Stomach smooth muscle (tissue), 2 donors: Measurements from ENCODE around the gene LRIT3.
"Not testable (repeated sequence)": the region's sequence is repeated elsewhere in the genome, so short reads cannot be mapped to it uniquely, and the experiment has no call there.

Experiments
- H3K27ac ChIP-seq: one replicate; pipeline ENCODE4 v1.7.0; 2013; ENCODE audit warnings: mild to moderate bottlenecking, low read length, inconsistent platforms
- H3K27me3 ChIP-seq, 2 donors: one replicate each; pipeline ENCODE4 v1.7.0; 2013; ENCODE audit warnings: low read length in 2 of 2; ENCODE audit not compliant: insufficient read depth in 2 of 2, control insufficient read depth in 1 of 2
- H3K36me3 ChIP-seq, 2 donors: one replicate each; pipeline ENCODE4 v1.7.0; 2013; ENCODE audit warnings: low read length in 2 of 2; ENCODE audit not compliant: control insufficient read depth in 2 of 2, insufficient read depth in 2 of 2
- H3K4me1 ChIP-seq: one replicate; pipeline ENCODE4 v1.7.0; 2013; ENCODE audit warnings: low read length; ENCODE audit not compliant: control insufficient read depth, insufficient read depth
- H3K4me3 ChIP-seq, 2 donors: one replicate each; pipeline ENCODE4 v1.7.0; 2013; ENCODE audit warnings: low read length in 2 of 2
- H3K9ac ChIP-seq, 2 donors: one replicate each; pipeline ENCODE4 v1.7.0; 2013; ENCODE audit warnings: low read length in 2 of 2, mild to moderate bottlenecking in 1 of 2
- H3K9me3 ChIP-seq, 2 donors: one replicate each; pipeline ENCODE4 v1.7.0; 2013; ENCODE audit warnings: low read length in 2 of 2; ENCODE audit not compliant: control insufficient read depth in 2 of 2
- donor health status: healthy.
- donor health status: Pancreatic carcinoma.

LRIT3 gene

GRCh38 chr4:109875553-109875952, 27.6 kb downstream of the LRIT3 start:
- H3K9ac ChIP-seq, H3K9me3 ChIP-seq, H3K27me3 ChIP-seq, H3K27ac ChIP-seq, H3K4me3 ChIP-seq, H3K4me1 ChIP-seq, H3K36me3 ChIP-seq: not testable (repeated sequence)

GRCh38 chr4:109876634-109877265, 28.8 kb downstream of the LRIT3 start:
- Histone ChIP-seq H3K9me3 (peaks cover 0 to 3% of the 10 kb centered on the region in 2 donors), H3K27me3 (peaks cover 0 to 4% of the 10 kb centered on the region in 2 donors), H3K4me3 (no peak overlapping the region), H3K36me3 (no peaks in the 10 kb centered on the region), H3K9ac (no peak overlapping the region), H3K27ac (no peak overlapping the region), H3K4me1 (no peaks in the 10 kb centered on the region)

GRCh38 chr4:109877400-109877799, 29.5 kb downstream of the LRIT3 start:
- no peak overlapping the region for H3K27ac ChIP-seq
- H3K4me3 ChIP-seq, result no peak overlapping the region
- H3K9me3 ChIP-seq, result peaks cover 0 to 3% of the 10 kb centered on the region in 2 donors
- peaks cover 0 to 4% of the 10 kb centered on the region in 2 donors for H3K27me3 ChIP-seq
- H3K36me3 ChIP-seq, result no peaks in the 10 kb centered on the region
- H3K4me1 ChIP-seq, result no peaks in the 10 kb centered on the region
- no peak overlapping the region for H3K9ac ChIP-seq

GRCh38 chr4:109878355-109878754, 30.4 kb downstream of the LRIT3 start:
- Histone ChIP-seq H3K4me1 (no peaks in the 10 kb centered on the region), H3K27ac (no peak overlapping the region), H3K27me3 (peaks cover 0 to 4% of the 10 kb centered on the region in 2 donors), H3K36me3 (no peaks in the 10 kb centered on the region), H3K9me3 (peaks cover 0 to 3% of the 10 kb centered on the region in 2 donors), H3K4me3 (no peak overlapping the region), H3K9ac (no peak overlapping the region)

GRCh38 chr4:109879081-109879480, 31.2 kb downstream of the LRIT3 start:
- peaks cover 0 to 3% of the 10 kb centered on the region in 2 donors for H3K9me3 ChIP-seq
- H3K9ac ChIP-seq, result no peak overlapping the region
- H3K4me1 ChIP-seq, result no peaks in the 10 kb centered on the region
- no peak overlapping the region for H3K27ac ChIP-seq
- no peak overlapping the region for H3K4me3 ChIP-seq
- no peaks in the 10 kb centered on the region for H3K36me3 ChIP-seq
- H3K27me3 ChIP-seq, result peaks cover 0 to 4% of the 10 kb centered on the region in 2 donors

GRCh38 chr4:109879636-109880314, 31.9 kb downstream of the LRIT3 start:
- H3K36me3 ChIP-seq, result no peaks in the 10 kb centered on the region
- H3K27ac ChIP-seq, result no peak overlapping the region
- peaks cover 0 to 4% of the 10 kb centered on the region in 2 donors for H3K27me3 ChIP-seq
- H3K4me1 ChIP-seq, result no peaks in the 10 kb centered on the region
- no peak overlapping the region for H3K4me3 ChIP-seq
- no peak overlapping the region for H3K9ac ChIP-seq
- H3K9me3 ChIP-seq, result no peaks in the 10 kb centered on the region

GRCh38 chr4:109886303-109886702, 38.4 kb downstream of the LRIT3 start:
- Histone ChIP-seq H3K4me1 (no peaks in the 10 kb centered on the region), H3K27me3 (no peaks in the 10 kb centered on the region), H3K36me3 (no peaks in the 10 kb centered on the region), H3K27ac (no peak overlapping the region), H3K9ac (no peak overlapping the region), H3K4me3 (no peak overlapping the region), H3K9me3 (no peaks in the 10 kb centered on the region)

GRCh38 chr4:109887071-109887470, 39.2 kb downstream of the LRIT3 start:
- no peak overlapping the region for H3K27ac ChIP-seq
- no peaks in the 10 kb centered on the region for H3K9me3 ChIP-seq
- H3K9ac ChIP-seq, result no peak overlapping the region
- no peaks in the 10 kb centered on the region for H3K4me1 ChIP-seq
- no peak overlapping the region for H3K4me3 ChIP-seq
- no peaks in the 10 kb centered on the region for H3K36me3 ChIP-seq
- H3K27me3 ChIP-seq, result no peaks in the 10 kb centered on the region

GRCh38 chr4:109890076-109890475, 42.2 kb downstream of the LRIT3 start:
- Histone ChIP-seq H3K4me1 (no peaks in the 10 kb centered on the region), H3K27me3 (no peaks in the 10 kb centered on the region), H3K36me3 (no peaks in the 10 kb centered on the region), H3K27ac (no peak overlapping the region), H3K4me3 (no peak overlapping the region), H3K9ac (no peak overlapping the region), H3K9me3 (no peaks in the 10 kb centered on the region)

GRCh38 chr4:109902559-109903251, 54.8 kb downstream of the LRIT3 start:
- Histone ChIP-seq H3K27ac (no peak overlapping the region), H3K9me3 (no peaks in the 10 kb centered on the region), H3K4me1 (no peaks in the 10 kb centered on the region), H3K9ac (no peak overlapping the region), H3K27me3 (no peaks in the 10 kb centered on the region), H3K36me3 (no peaks in the 10 kb centered on the region), H3K4me3 (no peak overlapping the region)

- Histone ChIP-seq H3K27ac (no peak overlapping the region), H3K4me3 (no peak overlapping the region), H3K4me1 (no peaks in the 10 kb centered on the region), H3K27me3 (no peaks in the 10 kb centered on the region), H3K9ac (no peak overlapping the region), H3K36me3 (no peaks in the 10 kb centered on the region), H3K9me3 (no peaks in the 10 kb centered on the region)
Observed at GRCh38 chr4:109908731-109909130, 60.8 kb downstream of the LRIT3 start.
